Cardiac muscle cell (in vitro differentiated cells and primary cell): ENCODE results near the gene FPGT. TPM values are rescaled to one million over a fixed set of nuclear protein-coding genes. Genes with fewer than 3 reads are reported as not detected.
"Not testable (repeated sequence)": the region's sequence is repeated elsewhere in the genome, so short reads cannot be mapped to it uniquely, and the experiment has no call there.

ENCODE experiments used
- DNase-seq, 2 donors: peaks; one replicate each; pipeline versions ENCODE4 v3.0.0 to v3.0.0-alpha.2; 2010 to 2017; ENCODE audit warnings: low read depth in 1 of 2, low spot score in 1 of 2
- H3K27ac ChIP-seq: fragments of 200-600 bp; sonication (generic); 2 replicates; pipeline ENCODE4 v1.5.1; 2016
- H3K27me3 ChIP-seq: fragments of 200-600 bp; sonication (generic); 2 replicates; pipeline ENCODE4 v1.6.0; 2016; ENCODE audit warnings: control low read depth
- H3K36me3 ChIP-seq: fragments of 200-600 bp; sonication (generic); 2 replicates; pipeline ENCODE4 v1.5.1; 2016; ENCODE audit warnings: control low read depth
- H3K4me1 ChIP-seq: fragments of 200-600 bp; sonication (generic); 2 replicates; pipeline ENCODE4 v1.8.1; 2017; ENCODE audit warnings: low read depth, mild to moderate bottlenecking, mixed run types
- H3K4me3 ChIP-seq: fragments of 200-600 bp; sonication (generic); 2 replicates; pipeline ENCODE4 v1.5.1; 2016; ENCODE audit warnings: mild to moderate bottlenecking
- H3K9me3 ChIP-seq: fragments of 200-600 bp; sonication (generic); 2 replicates; pipeline ENCODE4 v1.5.1; 2017; ENCODE audit warnings: low read depth, mild to moderate bottlenecking, control low read depth
- CTCF ChIP-seq: IDR thresholded peaks from 2 replicates; pipeline ENCODE4 v1.5.1; 2012; ENCODE audit warnings: low read depth, mild to moderate bottlenecking, low read length
- polyA plus RNA-seq: library from polyadenylated mRNA; unstranded; fragments of >200 nt; fragmentation: Nextera tagmentation; extraction: Ambion mirVana; gene quantifications from 2 replicates; pipeline ENCODE4 v1.2.1, GENCODE V29; 2016
- total RNA-seq: library from RNA; depleted of rRNA; stranded (reverse); fragments of >200 nt; gene quantifications from 2 replicates; pipeline ENCODE4 v1.2.3, GENCODE V29; 2016

Gene FPGT
- total RNA-seq (6.8 and 14.4 TPM in 2 replicates), polyA plus RNA-seq (11.0 and 11.7 TPM in 2 replicates)

- TF ChIP-seq CTCF, result no peak
- H3K27me3 ChIP-seq, result no peaks in the 10 kb centered on the region
- H3K27ac ChIP-seq, result peak within 1 kb of the TSS; percentile 65
Measured at GRCh38 chr1:74197657-74198552, at the start of gene FPGT, which contains the start of gene LRRIQ3. FPGT (plus strand) TSS chr1:74198242; CDS start chr1:74198279, 37 bp downstream. LRRIQ3 (minus strand) TSS chr1:74198176; CDS start chr1:74183684, 14,492 bp downstream.

GRCh38 chr1:74160046-74160445 lies 38.0 kb upstream of the FPGT start:
- H3K36me3 ChIP-seq, result no peaks in the 10 kb centered on the region

More at GRCh38 chr1:74197657-74198552, at the start of gene FPGT, which contains the start of gene LRRIQ3:
- H3K4me1 ChIP-seq, result peaks cover 11% of the 10 kb centered on the region
- no peaks in the 10 kb centered on the region for H3K9me3 ChIP-seq
- DNase-seq, result peak; percentile 94 to 97
- H3K36me3 ChIP-seq, result no peaks in the 10 kb centered on the region
- peak within 1 kb of the TSS; percentile 63 for H3K4me3 ChIP-seq

GRCh38 chr1:74161497-74161896 lies 36.5 kb upstream of the FPGT start:
- no peak overlapping the region for H3K27ac ChIP-seq
- no peak for DNase-seq
- H3K9me3 ChIP-seq, result no peaks in the 10 kb centered on the region
- no peaks in the 10 kb centered on the region for H3K27me3 ChIP-seq
- no peaks in the 10 kb centered on the region for H3K4me1 ChIP-seq
- H3K4me3 ChIP-seq, result no peak overlapping the region
- no peaks in the 10 kb centered on the region for H3K36me3 ChIP-seq
- TF ChIP-seq CTCF, result no peak

More at GRCh38 chr1:74160046-74160445, 38.0 kb upstream of the FPGT start:
- Histone ChIP-seq H3K9me3 (no peaks in the 10 kb centered on the region), H3K4me1 (no peaks in the 10 kb centered on the region), H3K4me3 (no peak overlapping the region), H3K27ac (no peak overlapping the region), H3K27me3 (no peaks in the 10 kb centered on the region)
- TF ChIP-seq CTCF, result no peak
- no peak for DNase-seq

GRCh38 chr1:74162333-74162732 lies 35.7 kb upstream of the FPGT start:
- Histone ChIP-seq H3K4me1 (no peaks in the 10 kb centered on the region), H3K9me3 (no peaks in the 10 kb centered on the region), H3K4me3 (no peak overlapping the region), H3K27ac (no peak overlapping the region), H3K27me3 (no peaks in the 10 kb centered on the region), H3K36me3 (no peaks in the 10 kb centered on the region)
- DNase-seq, result no peak
- no peak for TF ChIP-seq CTCF

GRCh38 chr1:74174423-74174822 lies 23.6 kb upstream of the FPGT start:
- not testable (repeated sequence) for H3K9me3 ChIP-seq, H3K4me1 ChIP-seq, H3K4me3 ChIP-seq, DNase-seq, H3K27ac ChIP-seq, H3K27me3 ChIP-seq, H3K36me3 ChIP-seq

- H3K9me3 ChIP-seq, result no peaks in the 10 kb centered on the region
- no peak overlapping the region for H3K27ac ChIP-seq
- no peaks in the 10 kb centered on the region for H3K27me3 ChIP-seq
- no peak overlapping the region for H3K4me3 ChIP-seq
- H3K4me1 ChIP-seq, result no peaks in the 10 kb centered on the region
- no peaks in the 10 kb centered on the region for H3K36me3 ChIP-seq
- no peak for TF ChIP-seq CTCF
- DNase-seq, result peak in 1 of 2 donors; percentile 56
Measured at GRCh38 chr1:74180490-74180889, 17.6 kb upstream of the FPGT start.
